ENCODE measurements around the gene CFAP65. TPM values are rescaled to one million over a fixed set of nuclear protein-coding genes. Genes with fewer than 3 reads are reported as not detected.

The CFAP65 gene
- total RNA-seq, 4 donors from 2014 or later, result under 0.01 to 1.3 (median 0.78) TPM; not detected in 1

DNA sequence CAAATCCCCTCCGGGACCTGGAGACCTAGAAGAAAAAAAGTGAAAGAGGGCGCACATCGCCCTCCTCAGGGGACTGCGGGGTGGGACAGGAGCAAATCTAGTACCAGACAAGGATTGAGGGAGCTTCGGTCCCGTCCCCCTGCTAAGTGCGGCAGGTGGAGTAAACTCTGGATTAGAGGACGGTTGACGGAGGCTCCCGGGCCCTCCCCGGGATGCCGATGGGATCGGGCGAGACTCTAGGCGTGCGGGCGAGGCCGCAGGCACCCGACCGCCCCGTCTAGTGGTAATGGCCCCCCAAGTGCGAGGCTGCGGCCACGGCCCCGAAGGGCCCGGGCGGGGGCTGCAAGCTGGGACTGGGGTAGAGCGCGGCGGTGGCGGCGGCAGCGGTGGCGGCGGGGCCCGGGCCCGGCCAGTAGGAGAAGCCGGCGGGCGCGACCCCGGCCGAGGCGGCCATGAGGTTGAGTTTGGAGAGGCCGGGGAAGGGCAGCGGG lies 59.9 kb downstream of the CFAP65 start:
- WGBS, 2 donors, result 3 to 9% methylated on average over 9 to 21 of the region's 46 CpGs
- peaks cover 8 to 39% of the 10 kb centered on the region in 2 donors for H3K4me1 ChIP-seq
- no peaks in the 10 kb centered on the region for H3K9me3 ChIP-seq
- intact Hi-C loops (cut with DNase I), result no loop called here
- no peak overlapping the region for H3K4me3 ChIP-seq (replicated peaks in 1 of 3)
- DNase-seq, result no peak
- peaks cover 41% of the 10 kb centered on the region for H3K27me3 ChIP-seq
- no peak for TF ChIP-seq POLR2A (IDR thresholded peaks at IDR 0.05)
- TF ChIP-seq, protein P1, sequence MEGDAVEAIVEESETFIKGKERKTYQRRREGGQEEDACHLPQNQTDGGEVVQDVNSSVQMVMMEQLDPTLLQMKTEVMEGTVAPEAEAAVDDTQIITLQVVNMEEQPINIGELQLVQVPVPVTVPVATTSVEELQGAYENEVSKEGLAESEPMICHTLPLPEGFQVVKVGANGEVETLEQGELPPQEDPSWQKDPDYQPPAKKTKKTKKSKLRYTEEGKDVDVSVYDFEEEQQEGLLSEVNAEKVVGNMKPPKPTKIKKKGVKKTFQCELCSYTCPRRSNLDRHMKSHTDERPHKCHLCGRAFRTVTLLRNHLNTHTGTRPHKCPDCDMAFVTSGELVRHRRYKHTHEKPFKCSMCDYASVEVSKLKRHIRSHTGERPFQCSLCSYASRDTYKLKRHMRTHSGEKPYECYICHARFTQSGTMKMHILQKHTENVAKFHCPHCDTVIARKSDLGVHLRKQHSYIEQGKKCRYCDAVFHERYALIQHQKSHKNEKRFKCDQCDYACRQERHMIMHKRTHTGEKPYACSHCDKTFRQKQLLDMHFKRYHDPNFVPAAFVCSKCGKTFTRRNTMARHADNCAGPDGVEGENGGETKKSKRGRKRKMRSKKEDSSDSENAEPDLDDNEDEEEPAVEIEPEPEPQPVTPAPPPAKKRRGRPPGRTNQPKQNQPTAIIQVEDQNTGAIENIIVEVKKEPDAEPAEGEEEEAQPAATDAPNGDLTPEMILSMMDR (IDR thresholded peaks at IDR 0.05), result no peak
- H3K36me3 ChIP-seq, result no peaks in the 10 kb centered on the region
- H3K27ac ChIP-seq, result no peak overlapping the region

DNA sequence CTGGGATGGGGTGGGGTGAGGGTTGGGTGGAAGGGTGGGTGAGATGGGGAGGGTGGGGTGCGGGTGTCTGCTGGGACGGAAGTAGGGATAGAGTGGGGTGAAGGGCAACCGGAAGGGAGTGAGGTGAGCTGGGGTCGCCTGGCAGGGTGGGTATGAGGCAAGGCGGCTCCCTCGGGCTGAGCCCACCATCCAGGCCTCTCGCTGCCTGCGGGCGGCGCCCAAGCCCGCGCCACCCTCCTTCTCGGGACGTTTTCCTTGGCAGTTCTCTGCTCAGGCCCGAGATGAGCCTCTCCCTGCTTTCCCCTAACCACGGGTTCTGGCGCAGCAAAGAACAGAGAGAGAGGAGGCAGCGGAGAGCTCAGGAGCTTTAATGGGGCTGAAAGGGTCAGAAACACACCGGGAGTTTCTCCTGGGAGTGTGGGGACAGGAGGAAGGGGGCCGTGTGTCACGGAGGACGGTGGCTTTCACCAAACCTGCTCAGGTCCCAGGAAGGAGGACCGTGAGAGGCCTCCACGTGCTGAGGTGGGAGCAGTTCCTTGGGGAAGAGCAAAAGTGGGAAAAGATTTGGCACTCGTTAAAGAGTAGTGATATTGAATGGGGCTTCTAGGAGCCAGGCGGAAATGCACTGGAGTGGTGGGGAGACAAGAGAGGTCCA lies 60.5 kb downstream of the CFAP65 start:
- H3K4me3 ChIP-seq (replicated peaks in 1 of 3), result no peak overlapping the region
- no peaks in the 10 kb centered on the region for H3K9me3 ChIP-seq
- H3K36me3 ChIP-seq, result no peaks in the 10 kb centered on the region
- intact Hi-C loops (cut with DNase I), result no loop called here
- no peak for TF ChIP-seq POLR2A (IDR thresholded peaks at IDR 0.05)
- TF ChIP-seq, protein P1 (IDR thresholded peaks at IDR 0.05), result no peak
- DNase-seq, result no peak
- H3K27me3 ChIP-seq, result peaks cover 36% of the 10 kb centered on the region
- 2 to 4% methylated on average over 26 of the region's 26 CpGs for WGBS, 2 donors
- H3K4me1 ChIP-seq, result peaks cover 8 to 39% of the 10 kb centered on the region in 2 donors
- H3K27ac ChIP-seq, result no peak overlapping the region

DNA sequence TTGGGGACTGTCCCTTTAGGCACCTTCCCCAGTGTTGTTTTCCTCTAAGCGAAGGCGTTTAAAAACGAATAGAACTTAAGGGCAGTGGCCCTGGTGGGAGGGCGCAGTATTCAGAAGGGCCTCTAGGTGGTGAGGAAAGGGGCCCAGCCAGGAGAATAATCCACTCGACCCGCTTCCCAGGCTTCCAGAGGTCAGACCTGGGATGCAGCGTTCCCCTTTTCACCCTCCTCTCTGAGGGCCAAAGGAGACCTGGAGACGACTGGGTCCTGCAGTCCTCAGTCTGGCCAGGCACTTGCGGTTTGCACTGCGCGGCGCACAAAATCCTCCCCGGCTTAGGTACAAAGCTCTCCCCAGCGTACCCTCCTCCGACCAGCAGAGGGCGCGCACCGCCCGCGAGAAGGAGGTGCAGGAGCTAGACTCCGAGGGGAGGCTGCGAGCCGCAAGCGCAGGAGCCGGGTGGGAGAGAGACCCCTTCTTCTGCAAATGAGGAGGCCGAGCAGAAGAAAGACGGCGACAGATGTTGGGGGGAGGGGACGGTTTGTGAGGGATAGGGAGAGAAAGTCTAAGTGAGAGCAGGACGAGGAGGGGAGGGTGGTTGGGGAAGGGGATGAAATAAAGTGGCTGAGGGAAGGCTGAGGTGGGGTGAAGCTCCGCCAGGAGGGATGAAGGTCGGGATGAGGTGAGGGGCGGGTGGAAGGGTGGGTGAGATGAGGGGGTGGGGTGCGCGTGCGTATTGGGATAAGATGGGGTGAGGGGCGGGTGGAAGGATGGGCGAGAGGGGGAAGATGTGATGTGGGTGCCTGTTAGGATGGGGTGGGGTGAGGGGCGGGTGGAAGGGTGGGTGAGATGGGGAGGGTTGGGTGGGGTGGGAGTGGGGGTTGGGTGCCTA lies 61.2 kb downstream of the CFAP65 start:
- intact Hi-C loops (cut with DNase I), result no loop called here

DNA sequence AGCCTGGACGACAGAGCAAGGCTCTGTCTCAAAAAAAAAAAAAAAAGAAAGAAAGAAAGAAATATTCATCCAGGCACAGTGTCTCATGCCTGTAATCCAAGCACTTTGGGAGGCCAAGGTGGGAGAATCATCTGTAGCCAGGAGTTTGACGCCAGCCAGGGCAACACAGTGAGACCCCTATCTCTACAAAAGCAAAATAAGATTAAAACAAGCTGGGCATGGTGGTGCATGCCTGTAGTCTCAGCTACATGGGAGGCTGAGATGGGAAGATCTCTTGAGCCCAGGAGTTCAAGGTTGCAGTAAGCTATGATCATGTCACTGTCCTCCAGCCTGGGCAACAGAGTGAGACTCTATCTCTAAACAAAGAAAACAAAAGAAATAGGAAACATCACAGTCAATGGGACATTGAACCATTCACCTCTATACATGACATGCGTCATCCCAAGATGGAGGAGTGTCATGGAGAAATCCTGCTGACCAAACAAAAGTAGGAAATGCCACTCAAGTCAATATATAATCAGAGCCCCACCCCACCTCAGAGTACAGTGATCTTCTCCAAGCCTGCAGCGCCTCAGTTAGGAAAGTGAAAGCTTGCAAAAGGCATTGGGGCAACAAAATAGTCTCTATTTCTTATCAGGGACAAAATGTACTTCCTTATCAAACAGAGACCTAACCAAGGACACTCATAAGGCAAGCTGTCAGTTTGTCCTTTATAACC lies 66.1 kb downstream of the CFAP65 start:
- 63 to 68% methylated on average over 4 of the region's 4 CpGs for WGBS, 2 donors
- Histone ChIP-seq H3K36me3 (no peaks in the 10 kb centered on the region), H3K27ac (no peak overlapping the region), H3K27me3 (no peaks in the 10 kb centered on the region), H3K4me1 (peaks cover 0 to 4% of the 10 kb centered on the region in 2 donors), H3K9me3 (no peaks in the 10 kb centered on the region), H3K4me3 (replicated peaks in 1 of 3) (no peak overlapping the region)
- DNase-seq, result no peak
- intact Hi-C loops (cut with DNase I), result no loop called here
- TF ChIP-seq, protein P1 (IDR thresholded peaks at IDR 0.05), result no peak
- TF ChIP-seq POLR2A (IDR thresholded peaks at IDR 0.05), result no peak

More for the DNA sequence above, 61.2 kb downstream of the CFAP65 start:
- H3K27ac ChIP-seq, result no peak overlapping the region
- peaks cover 8 to 35% of the 10 kb centered on the region in 2 donors for H3K4me1 ChIP-seq
- H3K4me3 ChIP-seq (replicated peaks in 1 of 3), result no peak overlapping the region
- no peaks in the 10 kb centered on the region for H3K36me3 ChIP-seq
- 1 to 4% methylated on average over 32 to 36 of the region's 39 CpGs for WGBS, 2 donors
- H3K9me3 ChIP-seq, result no peaks in the 10 kb centered on the region
- H3K27me3 ChIP-seq, result peaks cover 28% of the 10 kb centered on the region
- peak; percentile 77 to 83 for DNase-seq
- TF ChIP-seq POLR2A (IDR thresholded peaks at IDR 0.05), result no peak
- TF ChIP-seq, protein P1 (IDR thresholded peaks at IDR 0.05), result peak; percentile 73 to 95 (median 78)
